ENCODE results near the gene KCNK17.
A peak's percentile ranks its signal among the peaks of the same experiment; 100 is the strongest.

The KCNK17 gene

DNA sequence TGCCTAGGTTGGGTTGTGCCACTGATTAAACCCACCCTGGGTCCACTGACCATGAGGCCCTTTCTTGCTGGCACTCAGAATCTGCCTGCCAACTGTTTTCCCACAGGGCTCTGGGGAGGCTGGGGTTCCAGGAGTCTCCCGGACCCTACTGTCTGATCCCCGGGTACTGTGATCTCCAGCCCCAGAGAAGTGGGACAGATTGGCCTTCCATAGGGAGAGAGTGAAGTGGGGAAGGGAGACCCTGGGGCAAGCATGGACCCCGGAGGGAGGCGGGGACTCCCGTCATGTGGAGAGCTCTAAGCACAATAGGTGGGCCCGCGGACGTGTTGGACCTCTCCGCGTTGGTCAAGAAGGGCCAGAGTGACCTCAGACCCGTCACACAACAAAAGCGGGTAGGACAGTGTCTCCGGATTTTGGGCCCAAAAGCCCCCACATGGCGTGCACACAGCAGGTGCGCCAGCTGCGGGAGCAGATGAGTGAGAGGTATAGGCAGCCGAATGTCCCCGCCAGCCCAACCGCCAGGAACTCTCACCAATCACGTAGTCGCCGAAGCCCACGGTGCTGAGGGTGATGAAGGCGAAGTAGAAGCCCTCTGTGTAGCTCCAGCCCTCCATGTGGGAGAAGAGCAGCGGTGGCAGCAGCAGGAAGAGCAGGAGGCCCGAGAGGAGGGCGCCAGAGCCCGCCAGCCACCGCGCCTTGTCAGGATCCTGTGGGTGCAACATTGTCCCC, 10.6 kb downstream of the KCNK17 start:
- in situ Hi-C loops (cut with HindIII; ENCODE audit: low sequenced_read_pairs) = no loop called here
- H3K4me3 ChIP-seq (ENCODE audit: low read depth, low read length) = no peak overlapping the region
- DNase-seq (ENCODE audit: low read depth) = no peak
- TF ChIP-seq, protein P1, sequence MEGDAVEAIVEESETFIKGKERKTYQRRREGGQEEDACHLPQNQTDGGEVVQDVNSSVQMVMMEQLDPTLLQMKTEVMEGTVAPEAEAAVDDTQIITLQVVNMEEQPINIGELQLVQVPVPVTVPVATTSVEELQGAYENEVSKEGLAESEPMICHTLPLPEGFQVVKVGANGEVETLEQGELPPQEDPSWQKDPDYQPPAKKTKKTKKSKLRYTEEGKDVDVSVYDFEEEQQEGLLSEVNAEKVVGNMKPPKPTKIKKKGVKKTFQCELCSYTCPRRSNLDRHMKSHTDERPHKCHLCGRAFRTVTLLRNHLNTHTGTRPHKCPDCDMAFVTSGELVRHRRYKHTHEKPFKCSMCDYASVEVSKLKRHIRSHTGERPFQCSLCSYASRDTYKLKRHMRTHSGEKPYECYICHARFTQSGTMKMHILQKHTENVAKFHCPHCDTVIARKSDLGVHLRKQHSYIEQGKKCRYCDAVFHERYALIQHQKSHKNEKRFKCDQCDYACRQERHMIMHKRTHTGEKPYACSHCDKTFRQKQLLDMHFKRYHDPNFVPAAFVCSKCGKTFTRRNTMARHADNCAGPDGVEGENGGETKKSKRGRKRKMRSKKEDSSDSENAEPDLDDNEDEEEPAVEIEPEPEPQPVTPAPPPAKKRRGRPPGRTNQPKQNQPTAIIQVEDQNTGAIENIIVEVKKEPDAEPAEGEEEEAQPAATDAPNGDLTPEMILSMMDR (IDR thresholded peaks at IDR 0.05; ENCODE audit: low read depth, low read length, missing control alignments) = no peak

DNA sequence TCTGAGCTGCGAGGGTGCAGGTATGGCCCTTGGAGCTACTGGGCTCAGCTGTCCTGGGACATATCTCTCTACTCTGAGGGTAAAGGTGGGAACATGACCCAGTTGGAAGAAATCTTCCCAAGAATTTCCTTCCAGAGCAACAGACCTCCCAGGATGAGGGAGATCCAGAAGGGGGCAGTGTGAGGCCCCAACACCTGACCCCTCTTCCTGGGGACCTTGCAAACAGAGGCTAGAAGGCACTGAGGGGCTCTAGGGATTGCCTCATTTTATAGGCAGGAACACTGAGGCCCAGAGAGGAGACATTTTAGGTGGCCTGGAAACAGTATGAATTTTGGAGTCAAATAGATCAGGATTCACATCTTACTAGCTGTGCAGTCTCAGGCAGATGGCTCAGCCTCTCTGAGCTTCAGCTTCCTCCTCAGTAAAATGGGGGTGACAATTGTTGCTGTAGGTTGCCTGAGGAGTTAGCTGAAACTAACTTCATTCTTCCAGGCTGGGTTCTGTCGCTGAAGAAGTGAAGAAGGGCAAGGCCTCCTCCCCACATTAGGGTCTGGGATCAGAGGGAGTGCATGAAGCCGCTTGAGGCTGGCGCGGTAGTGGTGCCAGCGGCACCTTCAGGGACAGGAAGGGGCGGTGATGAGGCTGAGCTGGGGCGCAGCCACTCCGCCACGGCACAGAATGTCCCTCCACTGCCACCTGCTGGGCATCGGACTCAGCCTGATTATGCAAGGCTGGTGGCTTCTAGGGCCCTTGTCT, 11.4 kb downstream of the KCNK17 start:
- DNase-seq (ENCODE audit: low read depth) = peak; percentile 19
- TF ChIP-seq, protein P1 (IDR thresholded peaks at IDR 0.05; ENCODE audit: low read depth, low read length, missing control alignments) = peak; percentile 77

DNA sequence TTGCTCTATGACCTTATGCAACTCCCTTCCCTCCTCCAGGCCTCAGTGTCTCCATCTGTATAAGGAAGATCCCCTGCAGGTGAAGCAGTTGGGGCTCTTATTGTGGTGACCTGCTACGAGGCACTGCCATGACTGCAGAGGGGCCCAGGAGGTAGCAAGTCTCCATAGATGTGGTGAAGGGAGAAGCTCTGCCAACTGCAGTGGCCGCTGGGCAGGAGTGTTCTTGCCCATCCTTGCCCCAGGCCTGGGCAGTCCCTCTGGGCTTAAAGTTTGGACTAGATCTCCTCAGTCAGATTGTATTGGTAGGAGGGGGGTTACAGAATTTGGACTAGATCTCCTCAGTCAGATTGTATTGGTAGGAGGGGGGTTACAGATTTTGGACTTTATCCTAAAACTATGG, 12.2 kb downstream of the KCNK17 start:
- TF ChIP-seq, protein P1 (IDR thresholded peaks at IDR 0.05; ENCODE audit: low read depth, low read length, missing control alignments) = no peak
- no peak for DNase-seq (ENCODE audit: low read depth)
- in situ Hi-C loops (cut with HindIII; ENCODE audit: low sequenced_read_pairs) = no loop called here
- no peak overlapping the region for H3K4me3 ChIP-seq (ENCODE audit: low read depth, low read length)

More for the DNA sequence above, 11.4 kb downstream of the KCNK17 start:
- H3K4me3 ChIP-seq (ENCODE audit: low read depth, low read length) = no peak overlapping the region
- in situ Hi-C loops (cut with HindIII; ENCODE audit: low sequenced_read_pairs) = no loop called here

DNA sequence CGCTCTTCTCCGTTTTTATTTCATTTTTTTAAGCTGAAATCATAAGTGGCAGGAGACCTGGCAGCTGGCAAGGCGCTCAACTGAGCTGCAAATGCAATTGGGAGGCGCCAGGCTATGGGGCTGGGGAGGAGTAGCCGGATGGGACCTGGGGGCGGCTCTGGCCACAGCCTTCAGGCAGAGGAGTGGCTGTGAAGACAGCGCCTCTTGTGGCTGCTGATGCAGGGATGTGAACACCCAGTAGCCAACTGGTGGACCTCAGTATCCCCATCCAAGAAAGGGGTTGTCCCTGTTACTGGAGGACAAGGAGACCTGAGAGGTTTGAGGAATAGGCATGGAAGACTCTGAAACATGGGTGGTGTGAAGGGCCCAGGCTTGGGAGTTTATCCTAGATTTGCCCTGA, 12.6 kb downstream of the KCNK17 start:
- TF ChIP-seq, protein P1 (IDR thresholded peaks at IDR 0.05; ENCODE audit: low read depth, low read length, missing control alignments) = peak; percentile 28
- in situ Hi-C loops (cut with HindIII; ENCODE audit: low sequenced_read_pairs) = no loop called here
- no peak for DNase-seq (ENCODE audit: low read depth)
- no peak overlapping the region for H3K4me3 ChIP-seq (ENCODE audit: low read depth, low read length)

DNA sequence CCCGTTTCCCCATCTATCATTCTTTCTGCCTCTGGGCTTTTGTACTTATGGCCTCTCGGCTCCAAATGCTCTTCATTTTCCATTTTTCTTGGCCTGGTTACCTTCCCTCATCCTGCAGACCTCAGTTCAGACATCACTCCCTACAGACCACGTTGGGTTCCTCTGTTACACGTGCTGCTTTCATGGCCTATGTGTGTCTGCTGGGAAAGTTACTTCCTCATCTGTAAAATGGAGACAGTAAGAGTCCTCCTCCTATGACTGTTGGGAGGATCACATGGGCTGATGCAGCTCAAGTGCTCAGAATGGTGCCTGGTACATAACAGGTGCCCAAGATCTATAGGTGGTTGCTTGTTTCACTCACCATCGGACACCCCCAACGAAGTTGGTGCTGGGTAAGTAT, 13.5 kb downstream of the KCNK17 start:
- in situ Hi-C loops (cut with HindIII; ENCODE audit: low sequenced_read_pairs) = no loop called here
- DNase-seq (ENCODE audit: low read depth) = no peak
- no peak overlapping the region for H3K4me3 ChIP-seq (ENCODE audit: low read depth, low read length)
- TF ChIP-seq, protein P1 (IDR thresholded peaks at IDR 0.05; ENCODE audit: low read depth, low read length, missing control alignments) = no peak

DNA sequence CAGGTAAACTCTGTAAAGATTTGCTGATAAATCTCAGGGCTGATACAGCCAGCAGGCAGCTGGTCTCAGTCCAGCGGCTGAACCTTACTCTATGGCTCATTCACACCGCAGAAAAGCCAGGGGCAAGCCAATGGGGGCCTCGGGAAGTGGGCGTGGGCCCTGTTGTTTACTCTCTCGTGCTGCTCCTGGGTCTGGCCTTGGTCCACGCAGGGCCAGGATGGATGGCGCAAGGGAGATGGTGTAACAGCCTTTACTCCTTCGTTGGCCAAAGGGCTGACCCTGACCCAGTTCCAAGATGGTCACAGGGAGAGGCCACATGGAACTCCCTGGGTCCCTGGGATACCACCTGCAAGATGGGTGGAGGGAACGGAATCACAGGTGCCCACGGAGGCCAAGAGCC, 16.2 kb downstream of the KCNK17 start:
- TF ChIP-seq, protein P1 (IDR thresholded peaks at IDR 0.05; ENCODE audit: low read depth, low read length, missing control alignments) = no peak
- no peak for DNase-seq (ENCODE audit: low read depth)
- in situ Hi-C loops (cut with HindIII; ENCODE audit: low sequenced_read_pairs) = no loop called here
- H3K4me3 ChIP-seq (ENCODE audit: low read depth, low read length) = no peak overlapping the region

Measured in astrocyte of the cerebellum (primary cell).